HG03064 (cell line): ENCODE data around the gene NMS.
"Not testable (repeated sequence)": the region's sequence is repeated elsewhere in the genome, so short reads cannot be mapped to it uniquely, and the experiment has no call there.

Experiments
- ATAC-seq: cut with Tn5 transposase; IDR thresholded peaks from one replicate; pipeline ENCODE4 v1.9.1; 2021; ENCODE audit warnings: low read depth; ENCODE audit not compliant: unreplicated experiment

NMS gene, protein sequence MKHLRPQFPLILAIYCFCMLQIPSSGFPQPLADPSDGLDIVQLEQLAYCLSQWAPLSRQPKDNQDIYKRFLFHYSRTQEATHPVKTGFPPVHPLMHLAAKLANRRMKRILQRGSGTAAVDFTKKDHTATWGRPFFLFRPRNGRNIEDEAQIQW

DNA sequence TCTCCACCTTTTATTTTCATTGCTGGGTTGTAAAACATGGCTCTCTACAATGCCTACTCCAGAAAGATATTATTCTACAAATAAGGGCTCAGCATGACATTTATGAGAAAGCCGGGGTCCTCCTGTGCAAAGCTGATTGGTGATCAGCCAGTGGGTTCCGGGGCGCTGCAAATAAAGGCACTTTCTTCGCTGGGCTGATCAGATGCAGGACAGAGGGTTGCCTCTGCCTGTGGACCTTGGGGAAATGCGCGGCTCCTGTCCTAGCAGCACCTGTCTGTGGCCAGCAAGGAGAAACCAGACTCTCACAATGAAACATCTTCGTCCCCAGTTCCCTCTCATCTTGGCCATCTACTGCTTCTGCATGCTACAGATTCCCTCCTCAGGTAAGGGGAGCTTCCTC is at the start of gene NMS:
Gene NMS, plus strand, starts transcription at position 301 of the 400 bp plus-strand sequence. Its CDS starts 7 bp downstream, at position 308.
- ATAC-seq: no peak

DNA sequence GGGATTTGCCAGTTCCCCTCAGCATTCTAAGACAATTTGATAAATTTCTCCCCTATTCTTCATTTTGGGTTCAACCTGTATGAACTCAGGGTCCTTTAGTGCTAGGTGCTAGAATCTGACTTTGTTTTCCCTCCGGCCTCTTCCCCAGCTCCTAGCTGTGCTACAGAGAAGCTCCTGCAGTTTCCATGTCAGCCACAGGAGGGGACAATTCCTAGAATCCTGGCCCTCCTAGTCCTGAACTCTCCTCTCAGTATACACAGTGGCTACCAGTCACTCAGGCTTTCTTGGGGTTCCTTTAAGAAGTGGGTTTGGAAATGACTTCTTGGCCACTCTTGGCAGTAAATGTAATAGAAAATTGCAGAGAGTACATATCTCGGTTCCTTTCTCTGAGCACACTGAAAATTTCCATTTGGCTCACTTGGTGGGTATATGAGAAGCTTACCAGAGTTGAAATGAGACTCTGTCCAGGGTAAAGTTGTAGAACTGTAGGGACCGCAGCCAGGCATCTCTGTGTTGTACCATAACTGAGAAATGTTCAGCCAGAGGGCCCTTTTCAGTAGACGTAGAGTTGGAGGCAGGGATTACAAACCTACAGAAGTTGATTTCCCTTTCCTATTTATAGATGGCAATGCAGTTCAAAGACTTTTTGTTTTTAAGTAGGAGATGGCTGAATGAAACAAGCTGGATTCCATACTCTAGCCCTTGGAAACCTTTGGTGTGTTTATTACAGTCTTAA is 47.8 kb upstream of the NMS start:
- ATAC-seq: no peak

DNA sequence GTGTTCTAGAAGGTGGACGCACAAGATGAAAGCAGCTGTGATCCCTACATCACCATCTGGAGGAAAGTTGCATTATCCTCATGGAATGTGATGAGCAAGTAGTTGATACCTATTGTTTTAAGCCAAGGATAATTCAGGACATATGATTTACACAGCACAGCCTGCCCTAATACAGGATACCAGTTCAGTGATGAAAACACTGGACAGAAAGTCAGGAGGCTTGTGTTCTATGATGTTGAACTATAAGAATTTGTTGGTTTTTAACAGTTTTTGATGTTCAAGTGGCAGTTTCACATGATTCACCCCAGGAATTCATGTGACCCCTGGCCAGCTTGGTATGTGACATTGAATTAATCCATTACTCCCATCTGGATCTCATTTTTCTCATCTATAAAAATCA is 46.7 kb upstream of the NMS start:
- ATAC-seq: no peak

DNA sequence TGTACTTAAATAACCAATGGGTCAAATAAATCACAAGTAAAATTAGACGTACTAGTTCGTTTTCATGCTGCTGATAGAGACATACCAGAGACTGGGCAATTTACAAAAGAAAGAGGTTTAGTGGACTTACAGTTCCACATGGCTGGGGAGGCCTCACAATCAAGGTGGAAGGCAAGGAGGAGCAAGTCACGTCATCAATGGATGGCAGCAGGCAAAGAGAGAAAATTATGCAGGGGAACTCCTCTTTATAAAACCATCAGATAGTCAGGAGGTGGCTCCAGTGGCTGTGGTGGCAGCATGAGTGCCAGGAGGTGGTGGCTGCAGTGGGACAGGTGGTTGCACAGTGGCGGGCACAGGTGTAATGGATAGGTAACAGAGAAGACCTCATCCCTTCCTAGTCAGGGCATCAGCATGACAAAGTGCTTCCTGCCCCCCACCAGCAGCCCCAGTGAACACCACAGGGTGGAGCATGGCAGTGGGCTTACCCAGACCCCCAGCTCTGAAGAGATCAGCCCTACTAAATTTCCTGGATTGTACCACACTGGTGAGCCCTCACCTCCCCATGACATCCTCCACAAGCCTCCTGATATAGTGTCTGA is 45.9 kb upstream of the NMS start:
- no peak for ATAC-seq

DNA sequence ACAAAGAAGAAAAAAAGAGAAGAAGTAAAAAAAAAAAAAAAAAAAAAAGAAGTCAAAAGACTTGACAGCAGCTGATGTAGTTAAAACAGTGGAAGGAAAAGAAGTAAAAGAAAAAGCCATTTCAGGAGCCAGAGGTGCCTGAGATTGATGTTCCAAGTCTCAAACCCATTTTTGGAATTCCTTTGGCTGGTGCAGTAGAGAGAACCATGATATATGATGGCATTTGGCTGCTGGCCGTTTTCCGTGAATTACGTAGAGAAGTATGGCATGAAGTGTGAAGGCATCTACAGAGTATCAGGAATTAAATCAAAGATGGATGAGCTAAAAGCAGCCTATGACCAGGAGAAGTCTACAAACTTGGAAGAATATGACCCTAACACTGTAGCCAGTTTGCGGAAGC is 45.2 kb upstream of the NMS start:
- no peak for ATAC-seq

DNA sequence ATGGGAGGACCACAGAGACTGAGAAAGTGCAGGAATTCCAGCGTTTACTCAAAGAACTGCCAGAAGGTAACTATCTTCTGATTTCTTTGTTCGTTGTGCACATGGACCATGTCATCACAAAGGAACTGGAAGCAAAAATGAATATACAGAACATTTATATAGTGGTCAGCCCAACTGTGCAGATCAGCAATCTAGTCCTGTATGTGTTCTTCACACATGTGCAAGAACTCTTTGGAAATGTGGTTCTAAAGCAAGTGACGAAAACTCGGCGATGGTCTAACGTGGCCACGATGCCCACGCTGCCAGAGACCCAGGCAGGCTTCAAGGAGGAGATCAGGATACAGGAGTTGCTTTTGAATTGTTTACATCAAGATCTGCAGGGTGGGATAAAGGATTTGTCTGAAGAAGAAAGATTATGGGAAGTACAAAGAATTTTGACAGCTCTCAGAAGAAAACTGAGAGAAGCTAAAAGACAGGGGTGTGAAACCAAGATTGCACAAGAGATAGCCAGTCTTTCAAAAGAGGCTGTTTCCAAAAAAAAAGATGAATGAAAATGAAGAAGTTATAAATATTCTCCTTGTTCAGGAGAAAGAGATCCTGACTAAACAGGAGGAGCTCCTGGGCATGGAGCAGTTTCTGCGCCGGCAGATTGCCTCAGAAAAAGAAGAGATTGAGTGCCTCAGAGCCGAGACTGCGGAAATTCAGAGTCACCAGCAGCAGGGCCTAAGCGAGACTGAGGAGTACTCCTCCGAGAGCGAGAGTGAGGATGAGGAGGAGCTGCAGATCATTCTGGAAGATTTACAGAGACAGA is 44.5 kb upstream of the NMS start:
- no peak for ATAC-seq

DNA sequence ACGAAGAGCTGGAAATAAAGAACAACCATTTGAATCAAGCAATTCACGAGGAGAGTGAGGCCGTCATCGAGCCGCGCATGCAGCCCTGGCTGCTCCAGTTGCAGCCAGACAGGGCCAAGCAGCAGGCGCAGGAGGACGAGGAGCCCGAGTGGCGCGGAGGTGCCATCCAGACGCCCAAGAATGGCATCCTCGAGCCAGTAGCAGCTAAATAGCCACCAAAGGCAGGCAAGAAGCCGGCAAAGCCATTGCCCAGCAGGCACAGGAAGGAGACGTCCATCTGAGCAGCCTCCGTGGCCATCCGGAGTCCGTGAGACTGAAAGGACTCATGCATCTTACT is 43.9 kb upstream of the NMS start:
- no peak for ATAC-seq

DNA sequence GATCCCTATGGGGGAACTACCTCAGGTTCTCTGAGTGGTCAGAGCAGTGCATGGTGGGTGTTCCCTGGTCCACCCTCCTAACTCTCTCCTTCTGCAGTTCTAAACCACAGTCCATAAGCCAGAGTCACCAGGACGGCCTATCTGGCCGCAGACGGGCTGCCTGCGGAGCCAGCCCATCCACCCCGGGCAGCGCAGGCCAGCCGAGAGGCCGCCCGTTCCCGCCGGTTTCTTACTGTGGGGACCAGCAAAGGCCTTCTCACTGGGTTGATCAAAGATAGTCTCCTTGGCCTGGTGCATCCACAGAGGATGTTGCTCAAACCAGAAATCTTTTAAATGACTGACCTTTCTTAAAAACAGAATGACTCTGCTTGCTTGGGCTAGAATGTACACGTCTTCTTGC is 43.2 kb upstream of the NMS start:
- ATAC-seq: no peak

DNA sequence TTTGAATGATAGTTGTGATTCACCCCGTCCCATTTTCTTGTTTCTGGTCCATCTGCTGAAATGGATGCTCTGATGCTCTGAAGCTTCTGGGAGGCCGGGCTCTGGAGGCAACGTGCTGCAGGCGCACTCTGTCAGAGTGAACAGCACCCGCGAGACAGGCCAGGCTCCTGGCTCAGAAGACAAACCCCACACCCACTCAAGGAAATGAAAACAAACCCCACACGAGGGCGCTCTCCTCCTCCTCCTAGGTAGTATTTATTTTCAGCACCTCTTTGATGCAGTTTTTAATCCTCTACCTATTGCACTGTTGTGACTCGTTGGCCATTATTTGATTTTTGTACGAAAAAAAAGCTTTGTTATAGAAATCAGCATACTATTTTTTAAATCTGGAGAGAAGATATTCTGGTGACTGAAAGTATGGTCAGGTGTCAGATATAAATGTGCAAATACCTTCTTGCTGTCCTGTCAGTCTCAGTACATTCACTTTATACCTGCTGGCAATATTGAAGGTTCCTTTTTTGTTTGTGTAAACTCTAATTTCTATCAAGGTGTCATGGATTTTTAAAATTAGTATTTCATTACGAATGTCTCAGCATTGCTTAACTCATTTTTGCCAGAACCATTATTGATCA is 42.5 kb upstream of the NMS start:
- no peak for ATAC-seq

DNA sequence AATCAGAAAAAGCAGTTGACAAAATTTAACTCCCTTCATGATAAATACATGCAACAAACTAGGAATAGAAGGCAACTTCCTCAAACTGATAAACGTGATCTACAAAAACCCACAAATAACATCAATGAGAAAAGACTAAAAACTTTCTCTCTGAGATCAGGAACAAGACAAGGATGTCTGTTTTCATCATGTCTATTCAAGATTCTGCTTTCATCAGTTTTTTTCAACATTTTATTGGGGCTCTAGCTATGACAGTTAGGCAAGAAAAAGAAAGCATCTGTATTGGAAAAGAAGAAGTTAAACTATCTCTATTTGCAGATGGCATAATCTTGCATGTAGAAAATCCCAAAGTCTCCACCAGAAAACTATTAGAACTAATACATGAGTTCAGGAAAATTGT is 40.6 kb upstream of the NMS start:
- no peak for ATAC-seq

DNA sequence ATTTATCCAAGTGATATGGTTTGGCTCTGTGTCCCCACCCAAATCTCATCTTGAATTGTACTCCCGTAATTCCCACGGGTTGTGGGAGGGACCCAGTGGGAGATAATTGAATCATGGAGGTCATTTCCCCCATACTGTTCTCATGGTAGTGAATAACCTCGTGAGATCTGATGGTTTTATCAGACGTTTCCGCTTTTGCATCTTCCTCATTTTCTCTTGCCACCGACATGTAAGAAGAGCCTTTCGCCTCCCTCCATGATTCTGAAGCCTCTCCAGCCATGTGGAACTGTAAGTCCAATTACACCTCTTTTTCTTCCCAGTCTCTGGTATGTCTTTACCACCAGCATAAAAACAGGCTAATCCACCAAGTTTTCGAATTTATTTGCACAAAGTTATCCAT is 32.5 kb upstream of the NMS start:
- ATAC-seq: no peak

DNA sequence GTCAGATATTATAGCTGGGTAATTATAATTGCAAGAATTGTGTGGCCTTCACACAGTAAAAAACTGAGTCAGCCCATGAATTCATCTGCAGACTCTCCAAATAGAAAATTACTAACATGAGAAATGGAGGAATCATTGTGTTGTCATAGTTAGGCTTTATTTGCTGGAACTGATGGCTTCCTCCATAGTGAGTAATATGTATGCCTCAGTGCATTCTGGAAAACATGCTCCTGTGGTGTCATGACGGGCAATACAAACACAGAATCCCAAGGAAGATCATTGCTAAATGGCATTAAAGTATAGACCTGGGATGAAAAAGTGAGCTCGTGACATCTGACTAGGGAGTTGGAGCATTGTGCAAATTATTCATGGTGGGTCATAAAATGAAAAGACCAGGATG is 23.6 kb upstream of the NMS start:
- ATAC-seq: no peak

DNA sequence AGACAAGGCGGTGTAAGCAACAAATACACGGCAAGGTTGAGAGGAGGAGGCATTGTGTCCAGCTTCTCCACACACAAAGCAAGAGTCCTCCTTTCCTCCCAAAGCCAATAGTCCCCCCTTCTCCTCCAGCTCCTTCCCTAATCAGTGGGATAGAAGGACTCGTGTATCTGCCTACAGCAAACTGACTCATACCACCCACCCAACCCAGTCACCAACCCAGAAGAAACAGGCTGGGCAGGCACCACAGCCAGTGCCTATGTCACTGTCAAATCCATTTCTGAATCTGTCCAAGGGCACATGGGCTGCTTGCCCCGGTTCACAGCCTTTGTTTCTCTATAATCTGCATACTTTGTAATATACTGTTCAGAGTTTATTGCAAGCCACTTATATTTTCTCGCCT is 19.2 kb upstream of the NMS start:
- no peak for ATAC-seq

DNA sequence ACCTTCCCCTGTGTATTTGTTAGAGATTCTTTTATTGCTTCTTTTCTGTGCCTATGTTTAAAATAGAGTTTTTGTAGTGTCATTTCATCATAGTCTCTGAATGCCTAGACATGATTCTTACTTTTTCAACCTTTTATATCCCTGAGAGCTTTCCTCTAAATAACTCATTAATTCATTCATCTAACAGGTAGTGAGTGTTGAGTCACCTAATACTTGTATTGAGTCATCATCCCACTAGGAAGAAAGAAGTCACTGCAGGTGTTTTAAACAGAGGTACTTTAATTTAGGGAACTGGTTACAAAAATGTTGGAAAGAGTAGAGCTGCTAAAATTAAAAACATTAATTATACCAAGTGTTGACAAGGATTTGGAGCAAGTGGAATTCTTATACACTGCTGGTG is 18.5 kb upstream of the NMS start:
- no peak for ATAC-seq

DNA sequence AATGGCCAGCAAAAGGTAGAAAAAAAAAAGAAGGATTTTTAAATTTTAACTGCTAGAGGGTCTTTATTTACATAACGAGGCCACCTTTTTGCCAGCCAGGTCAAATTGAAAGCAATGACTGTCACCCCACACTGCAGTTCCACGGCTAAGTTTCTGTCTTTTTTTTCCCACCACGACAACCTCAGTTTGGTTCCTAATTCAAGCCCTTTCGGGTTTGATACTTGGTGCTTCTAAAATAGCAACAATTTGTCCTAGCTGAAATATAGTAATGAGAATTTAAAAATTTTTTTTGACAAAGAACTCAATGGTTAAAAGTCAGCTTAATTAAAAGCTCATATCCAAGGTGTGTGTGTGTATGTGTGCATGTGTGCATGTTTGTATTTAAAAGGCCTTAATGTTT is 16.4 kb upstream of the NMS start:
- no peak for ATAC-seq

DNA sequence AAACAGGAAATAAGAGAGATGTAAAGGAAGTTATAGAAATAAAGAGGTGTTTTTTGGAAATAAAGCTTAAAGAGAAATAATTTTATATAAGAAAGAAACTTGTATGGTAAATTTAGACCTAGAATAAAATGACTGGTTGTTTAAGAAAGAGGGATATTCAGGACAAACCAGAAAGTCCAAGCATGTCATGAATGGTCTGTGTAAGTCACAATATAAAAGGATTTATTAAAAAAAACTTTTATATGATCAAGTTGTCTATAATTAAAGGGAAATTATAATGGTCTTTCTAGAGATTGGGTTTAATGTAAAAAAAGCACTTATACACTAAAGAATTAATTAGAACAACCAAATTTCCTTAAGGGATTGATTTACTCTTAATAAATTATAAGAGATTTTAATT is 13.9 kb upstream of the NMS start:
- not testable (repeated sequence) for ATAC-seq

DNA sequence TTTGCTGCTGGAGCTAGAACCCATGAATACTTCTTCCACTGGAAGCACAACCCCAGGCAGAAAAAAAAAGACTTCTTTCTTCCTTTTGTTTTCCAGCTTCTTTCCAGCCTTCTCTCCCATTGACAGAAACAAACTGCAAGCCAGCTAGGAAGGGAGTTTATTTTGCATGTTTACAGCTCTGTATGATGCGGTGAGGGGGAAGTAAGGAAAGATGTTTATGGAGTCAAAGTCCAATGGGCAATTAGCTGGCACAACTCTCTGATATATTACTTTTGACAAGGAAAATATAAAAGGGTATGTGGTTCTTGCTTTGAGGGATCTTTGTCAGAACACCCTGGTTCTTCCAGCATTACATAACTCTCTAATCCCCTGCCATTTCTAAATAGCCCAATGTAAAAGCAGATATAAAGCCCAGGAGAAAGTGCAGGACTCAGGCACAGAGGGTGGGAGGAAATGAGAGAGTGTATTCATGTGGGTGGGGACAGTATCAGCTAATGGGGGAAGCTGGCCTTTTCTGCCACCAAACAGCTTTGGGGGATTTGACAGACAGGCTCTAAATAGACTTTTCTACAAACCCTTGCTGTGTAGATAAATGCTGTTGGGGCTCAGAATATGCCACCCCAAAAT is 9.3 kb upstream of the NMS start:
- ATAC-seq: no peak

DNA sequence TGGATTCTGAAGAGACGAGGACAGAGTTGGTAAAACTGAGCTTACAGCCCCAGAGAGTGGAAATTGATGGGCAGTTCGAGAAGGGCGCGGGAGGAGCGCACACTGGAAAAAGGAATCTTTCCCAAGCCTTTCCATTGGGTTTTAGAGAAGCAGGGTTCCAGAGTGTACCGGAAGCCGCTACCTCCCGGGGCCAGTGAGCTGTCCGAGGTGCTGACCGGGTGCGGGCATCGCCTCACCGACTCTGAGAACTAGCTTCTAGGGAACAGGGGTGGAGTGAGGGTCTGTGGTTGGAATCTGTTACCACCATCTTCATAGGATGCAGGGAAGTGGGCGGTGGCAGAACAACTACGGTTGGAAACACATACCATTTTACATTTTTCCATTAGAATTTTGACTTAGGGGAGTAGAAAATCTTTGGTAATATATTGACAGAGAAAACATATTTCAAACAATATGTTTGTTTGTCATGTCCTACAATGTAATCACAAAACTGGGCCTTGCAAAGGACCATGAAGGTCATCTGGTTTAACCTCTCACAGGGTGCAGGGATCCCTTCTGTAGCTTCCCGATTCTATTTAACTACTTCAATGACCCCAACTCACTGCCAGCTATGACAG is 724 bp downstream of the NMS start:
- ATAC-seq: no peak

DNA sequence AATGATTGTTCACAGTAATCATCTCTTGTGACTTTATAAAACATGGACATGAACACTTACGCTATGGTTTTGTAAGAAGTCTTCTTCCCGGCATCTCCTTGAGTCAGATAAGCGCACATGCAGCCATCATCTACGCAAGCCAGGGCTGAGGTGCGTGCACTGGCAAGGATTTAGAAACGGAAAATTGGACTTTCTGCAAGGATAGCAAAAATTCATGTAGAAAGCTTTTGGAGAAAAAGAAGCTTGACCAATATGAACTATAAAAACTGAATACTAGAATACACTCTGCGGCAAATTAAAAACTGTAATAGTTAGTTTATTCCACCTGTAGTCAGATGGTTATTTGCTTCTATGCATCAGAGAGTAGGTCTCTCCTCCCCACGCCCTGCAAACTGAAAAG is 6.3 kb downstream of the NMS start:
- no peak for ATAC-seq

DNA sequence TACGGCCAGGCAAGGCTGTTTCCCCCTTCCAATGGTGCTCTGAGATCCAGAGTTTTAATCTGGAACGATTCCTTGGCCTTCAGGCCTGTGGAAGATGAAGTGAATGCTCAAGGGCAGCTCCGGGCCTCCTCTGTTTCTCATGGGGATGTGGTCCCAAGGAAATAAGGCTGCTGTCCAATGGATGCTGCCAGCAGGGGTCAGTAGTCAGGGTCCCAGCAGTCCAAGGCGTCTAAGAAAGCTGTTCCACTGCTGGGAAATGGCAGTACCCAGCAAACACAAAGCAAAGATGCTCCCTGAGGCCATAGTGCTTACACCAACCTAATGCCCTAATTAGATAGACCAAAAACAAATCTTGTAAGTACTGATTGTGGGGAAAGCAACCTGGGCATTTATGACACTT is 12.5 kb downstream of the NMS start:
- ATAC-seq: no peak
